Ovary (tissue), 10 donors: ENCODE data around the gene MAMLD1. TPM values are rescaled to one million over a fixed set of nuclear protein-coding genes. Genes with fewer than 3 reads are reported as not detected.

Source experiments
- DNase-seq, 5 donors: peaks; one replicate each; pipeline ENCODE4 v3.0.0-alpha.2; 2019 to 2020
- H3K27ac ChIP-seq, 2 donors: fragments of 200-600 bp; one replicate each; pipeline versions ENCODE4 v1.5.1 to v1.8.0; 2019 to 2022
- H3K27me3 ChIP-seq: fragments of 200-600 bp; one replicate; pipeline ENCODE4 v1.8.0; 2022
- H3K36me3 ChIP-seq: fragments of 200-600 bp; sonication (generic); one replicate; pipeline ENCODE4 v1.5.1; 2019
- H3K4me1 ChIP-seq: one replicate; pipeline ENCODE4 v1.8.1; 2013; ENCODE audit warnings: mild to moderate bottlenecking, moderate library complexity; ENCODE audit not compliant: insufficient read depth
- H3K4me3 ChIP-seq: fragments of 200-600 bp; sonication (generic); one replicate; pipeline ENCODE4 v1.5.1; 2017
- H3K9me3 ChIP-seq, 2 donors: fragments of 200-600 bp in 1 of 2; sonication (generic) in 1 of 2; one replicate each; pipeline versions ENCODE4 v1.5.1 to v1.8.1; 2013 to 2019; ENCODE audit warnings: mild to moderate bottlenecking in 1 of 2, moderate library complexity in 1 of 2
- CTCF ChIP-seq, 3 donors: fragments of 450-650 bp in 2 of 3; fragments of 200-600 bp in 1 of 3; IDR thresholded peaks; one replicate each; pipeline versions ENCODE4 v1.5.1 to v1.8.0; 2016 to 2022; ENCODE audit warnings: antibody characterized with exemption in 3 of 3, mild to moderate bottlenecking in 1 of 3
- EP300 ChIP-seq: sonication (generic); formaldehyde crosslinking; IDR thresholded peaks from one replicate; pipeline ENCODE4 v1.6.1; 2017; ENCODE audit warnings: antibody characterized with exemption
- POLR2A ChIP-seq: fragments of 450-650 bp; IDR thresholded peaks from one replicate; pipeline ENCODE4 v1.6.1; 2017; ENCODE audit warnings: antibody characterized with exemption, mild to moderate bottlenecking, moderate library complexity
- WGBS, 3 donors: extraction: QIAGEN DNeasy Blood & Tissue Kit in 1 of 3; methylation state at CpG; one replicate each; pipeline versions ENCODE4 v1.1.5 to v1.1.7; 2013 to 2017; 5-methylcytosine and 5-hydroxymethylcytosine counted together
- intact Hi-C, 4 donors: fragments of 100-400 bp; cut with DNase I; formaldehyde crosslinking; loops; one replicate each; pipeline versions ENCODE4 v1.11.0 to v1.15.1; 2022 to 2023
- long read RNA-seq, 3 donors: library from polyadenylated mRNA in 2 of 3; unstranded in 2 of 3; transcript quantifications; one replicate each; pipeline ENCODE4 v2.0.0 and lab custom pipeline, GENCODE V29; 2021 to 2026
- polyA plus RNA-seq, 2 donors: library from polyadenylated mRNA; stranded (reverse); fragments of 200-250 nt in 1 of 2; fragments of 350-450 nt in 1 of 2; fragmentation: Illumina TruSeq in 1 of 2; extraction: RNeasy Lipid Tissue Mini Kit (QIAGEN cat#74804) in 1 of 2; gene quantifications; one replicate each; pipeline ENCODE4 v1.2.3, GENCODE V29; 2013 to 2014
- total RNA-seq, 7 donors: library from RNA; depleted of rRNA in 2 of 7; stranded (reverse); fragments of >200 nt in 2 of 7; fragmentation: NEBNext Ultra II Directional in 3 of 7; extraction: Animal tissue kit (Norgen Biotek cat#: 25700) in 3 of 7; gene quantifications; one replicate each; pipeline versions ENCODE4 v1.1.0 to v1.2.4, GENCODE V29; 2016 to 2023
- donor health status: DM: no; HTN: no; CAD: no; lungs with moderate emphysema.
- donor health status: DM: no; HTN: no; CAD: no.
- donor health status: Bipolar disorder and iron deficiency.
- donor health status: DM: yes; HTN: yes; CAD: no.
- donor health status: DM: no; HTN: no; CAD: no.
- donor health status: DM: yes; HTN: yes; CAD: no.

The MAMLD1 gene
- total RNA-seq (10 to 100 TPM in 5 of 7 donors, 1 to 10 TPM in 2; 7.1 to 37.9 (median 27.4) TPM), polyA plus RNA-seq (10 to 100 TPM; 17.7 to 20.7 TPM)
- long read RNA-seq, donor 1, partial matches to known transcripts: 53 of 66 reads
- long read RNA-seq, donor 1, other reads (novel, unspliced or antisense): 11 of 66 reads
- long read RNA-seq, donor 2, partial matches to known transcripts: 0 of 1 reads
- long read RNA-seq, donor 2, other reads (novel, unspliced or antisense): 0 of 1 reads
- long read RNA-seq, donor 3, full-length matches to known transcripts: 8 of 55 reads
- long read RNA-seq, donor 3, partial matches to known transcripts: 21 of 55 reads
- long read RNA-seq, donor 3, other reads (novel, unspliced or antisense): 26 of 55 reads

DNA sequence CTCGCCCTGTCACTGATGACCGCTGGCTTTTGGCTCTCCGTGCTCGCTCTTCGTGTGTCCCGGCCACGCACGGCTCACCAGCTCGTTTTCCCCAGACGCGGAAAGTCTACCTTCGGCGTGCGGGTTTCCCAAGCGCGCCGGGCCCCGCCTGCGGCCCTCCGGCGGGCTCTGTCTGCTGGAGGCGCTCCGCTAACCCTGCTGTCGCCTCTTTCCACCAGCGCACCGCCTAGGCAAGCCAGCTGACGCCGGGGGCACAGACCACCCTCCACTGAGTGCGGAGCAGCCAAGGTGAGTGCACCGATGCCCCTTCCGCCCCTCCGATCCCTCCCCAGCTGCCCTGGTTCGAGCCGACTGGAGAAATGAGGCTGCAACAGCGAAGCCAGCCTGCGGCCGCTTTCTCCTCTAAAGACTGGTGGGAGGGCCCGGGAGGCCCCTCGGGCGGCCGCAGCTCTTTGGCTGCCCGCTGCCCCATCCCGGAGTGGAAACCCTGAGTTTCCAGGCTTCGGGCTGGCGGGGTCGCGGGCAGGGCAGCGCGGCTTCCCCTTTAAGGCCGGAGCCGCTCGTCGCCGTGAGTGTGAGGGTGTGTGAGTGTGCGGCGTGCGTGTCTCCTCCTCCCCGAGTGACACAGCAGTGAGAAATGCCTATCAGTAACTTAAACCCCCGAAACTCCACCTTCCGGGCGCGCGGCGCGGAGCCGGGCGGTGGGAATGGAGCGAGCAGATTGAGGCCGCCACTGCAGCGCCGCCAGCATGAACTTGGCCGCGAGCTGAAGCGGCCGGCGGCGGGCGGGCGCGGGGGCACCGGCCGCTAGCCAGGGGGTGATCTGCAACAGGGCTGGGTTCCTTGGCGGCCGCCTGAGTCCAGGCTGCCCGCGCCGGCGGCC is at the start of gene MAMLD1:
TSS of gene MAMLD1 (plus strand) at position 719 of the 883 bp plus-strand sequence. CDS start 82,200 bp downstream, outside the sequence.
- no peaks in the 10 kb centered on the region for H3K9me3 ChIP-seq
- no peak for TF ChIP-seq EP300
- peak in 1 of 3 donors; percentile 12 for TF ChIP-seq CTCF (IDR thresholded peaks at IDR 0.05)
- peak; percentile 52 for TF ChIP-seq POLR2A
- peak within 1 kb of the TSS; percentile 52 for H3K4me3 ChIP-seq
- peaks cover 3% of the 10 kb centered on the region for H3K4me1 ChIP-seq
- peak within 1 kb of the TSS; percentile 75 to 88 for H3K27ac ChIP-seq
- no peaks in the 10 kb centered on the region for H3K36me3 ChIP-seq
- H3K27me3 ChIP-seq: no peaks in the 10 kb centered on the region
- intact Hi-C loops: loop anchor here (5.0 to 10.0 kb wide), 7 partner anchors 114 to 408 kb away; no protein-coding TSS in a partner anchor
- peak; percentile 69 to 80 (median 77) for DNase-seq
- 32 to 43% (median 39%) methylated on average over 66 to 88 of the region's 88 CpGs for WGBS, 3 donors

GRCh38 chrX:150313514-150313913 is 49.6 kb upstream of the MAMLD1 start:
- H3K4me1 ChIP-seq: no peaks in the 10 kb centered on the region
- H3K4me3 ChIP-seq: no peak overlapping the region
- H3K36me3 ChIP-seq: no peaks in the 10 kb centered on the region
- H3K27ac ChIP-seq: no peak overlapping the region
- H3K27me3 ChIP-seq: no peaks in the 10 kb centered on the region
- 74 to 79% (median 77%) methylated on average over 5 of the region's 5 CpGs for WGBS, 3 donors
- TF ChIP-seq CTCF (IDR thresholded peaks at IDR 0.05) (no peak), EP300 (no peak), POLR2A (no peak)
- no peaks in the 10 kb centered on the region for H3K9me3 ChIP-seq
- DNase-seq: no peak
- intact Hi-C loops: no loop called here

DNA sequence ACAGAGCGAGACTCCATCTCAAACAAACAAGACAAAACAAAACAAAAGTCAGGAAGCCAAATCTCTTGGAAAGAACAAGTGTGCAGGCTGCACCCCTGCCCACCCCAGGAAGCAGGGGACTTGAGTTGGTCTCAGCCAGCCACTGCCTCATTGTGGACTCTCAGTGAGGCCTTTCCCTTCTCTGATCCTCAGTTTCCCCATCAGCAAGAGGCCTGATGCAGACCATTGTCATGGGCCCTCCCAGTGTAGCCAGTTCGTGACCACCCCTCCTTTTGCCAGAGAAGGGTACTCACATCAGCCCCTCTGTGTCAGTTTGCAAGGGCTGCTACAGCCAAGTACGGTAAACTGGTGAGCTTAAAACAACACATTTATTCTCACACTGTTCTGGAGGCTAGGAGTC is 48.9 kb upstream of the MAMLD1 start:
- 75 to 84% (median 84%) methylated on average over 3 of the region's 3 CpGs for WGBS, 3 donors
- H3K9me3 ChIP-seq: no peaks in the 10 kb centered on the region
- H3K4me3 ChIP-seq: no peak overlapping the region
- no peaks in the 10 kb centered on the region for H3K27me3 ChIP-seq
- TF ChIP-seq POLR2A (no peak), CTCF (IDR thresholded peaks at IDR 0.05) (no peak), EP300 (no peak)
- intact Hi-C loops: no loop called here
- no peak overlapping the region for H3K27ac ChIP-seq
- H3K4me1 ChIP-seq: no peaks in the 10 kb centered on the region
- H3K36me3 ChIP-seq: no peaks in the 10 kb centered on the region
- no peak for DNase-seq

DNA sequence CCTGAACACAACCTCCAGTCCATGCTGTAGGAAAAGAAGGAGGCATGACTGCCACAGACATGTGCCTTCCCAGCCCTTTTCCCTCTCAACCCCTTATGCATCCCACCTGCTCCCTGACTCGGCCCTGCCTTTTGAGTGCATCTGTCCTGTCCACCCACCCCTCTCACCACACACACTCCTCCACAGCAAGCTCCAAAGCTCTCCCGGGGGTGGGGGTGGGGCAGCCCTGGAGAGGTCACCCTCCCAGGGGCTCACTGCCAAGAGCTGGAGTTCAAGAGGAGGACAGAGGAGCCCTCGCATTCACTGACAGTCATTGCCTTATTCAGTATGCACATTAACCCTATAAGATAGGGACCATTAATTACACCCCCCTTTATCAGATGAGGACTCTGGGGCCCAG is 46.6 kb upstream of the MAMLD1 start:
- no peak for TF ChIP-seq CTCF (IDR thresholded peaks at IDR 0.05)
- DNase-seq: peak in 1 of 5 donors; percentile 35
- Histone ChIP-seq H3K9me3 (no peaks in the 10 kb centered on the region), H3K27me3 (no peaks in the 10 kb centered on the region), H3K4me3 (no peak overlapping the region), H3K36me3 (no peaks in the 10 kb centered on the region), H3K4me1 (no peaks in the 10 kb centered on the region), H3K27ac (no peak overlapping the region)
- intact Hi-C loops: no loop called here
- WGBS, 3 donors: 7 to 23% (median 12%) methylated on average over 3 of the region's 3 CpGs
